Activated gamma-delta T cell (primary cell): ENCODE measurements around the gene GPX3.

Source experiments
- DNase-seq: peaks from one replicate; lab custom pipeline; 2025; lab: John Stamatoyannopoulos, UW

The GPX3 gene

DNA sequence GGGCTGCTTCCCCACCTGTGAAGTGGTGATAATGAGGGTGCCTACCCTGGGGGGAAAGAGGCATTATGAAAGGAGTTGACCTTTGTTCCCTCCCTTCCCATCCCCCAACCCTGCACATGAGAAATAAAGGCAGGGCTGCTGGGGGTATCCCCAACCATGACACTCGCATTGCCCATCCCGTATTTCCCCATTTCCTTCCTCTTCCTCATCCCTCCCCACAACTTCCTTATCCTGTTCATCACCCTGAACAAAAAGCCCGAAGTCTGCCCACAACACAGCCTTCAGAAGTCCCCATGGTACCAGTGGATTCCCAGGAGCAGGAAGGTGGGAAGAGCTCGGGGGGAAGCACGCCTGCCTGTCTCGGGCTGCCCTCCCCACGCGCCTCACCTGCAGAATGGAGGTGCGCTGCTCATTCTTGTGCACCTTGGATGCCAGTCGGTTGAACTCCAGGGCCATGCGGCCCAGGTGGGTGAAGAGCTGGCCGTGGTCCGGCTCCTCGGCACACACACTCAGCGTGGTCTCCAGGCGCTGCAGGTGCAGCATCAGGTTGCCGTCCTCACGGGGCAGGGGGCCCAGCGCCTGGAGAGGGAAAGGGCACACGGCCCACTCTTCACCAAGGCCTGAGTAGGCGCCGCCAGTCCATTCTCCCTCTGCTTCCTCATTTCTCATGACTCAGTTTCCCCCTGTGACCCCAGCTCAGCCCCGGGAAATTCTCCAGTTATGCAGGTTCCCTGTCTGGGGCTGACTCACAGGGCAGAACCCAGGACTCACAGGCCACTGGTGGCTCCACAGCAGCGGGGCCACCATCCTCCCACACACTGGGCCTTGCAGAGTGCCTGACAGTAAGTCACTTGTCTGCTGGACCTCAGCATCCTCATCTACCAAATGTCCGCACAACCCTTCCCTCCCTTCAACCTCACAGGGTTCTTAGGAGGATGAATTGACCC lies 36.3 kb downstream of the GPX3 start:
- DNase-seq = no peak

DNA sequence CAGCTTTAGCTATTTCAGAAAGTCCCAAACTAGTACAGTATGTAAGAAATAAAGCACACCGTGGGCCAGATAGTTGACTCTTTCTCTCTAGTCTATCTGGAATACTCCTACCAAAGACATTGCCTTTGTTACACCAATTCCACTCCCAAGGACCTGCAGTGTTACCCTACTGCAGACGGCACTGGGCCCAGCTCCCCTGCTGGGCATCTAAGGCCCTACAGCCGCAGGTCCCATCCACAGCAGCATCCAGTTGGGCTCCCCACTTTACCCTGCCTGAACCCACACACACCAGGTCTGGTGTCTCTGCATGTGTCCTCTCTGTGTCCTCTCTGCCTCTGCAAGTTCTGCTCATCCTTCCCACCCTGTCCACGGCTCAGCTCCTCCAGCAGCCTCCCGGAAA lies 37.9 kb downstream of the GPX3 start:
- no peak for DNase-seq

DNA sequence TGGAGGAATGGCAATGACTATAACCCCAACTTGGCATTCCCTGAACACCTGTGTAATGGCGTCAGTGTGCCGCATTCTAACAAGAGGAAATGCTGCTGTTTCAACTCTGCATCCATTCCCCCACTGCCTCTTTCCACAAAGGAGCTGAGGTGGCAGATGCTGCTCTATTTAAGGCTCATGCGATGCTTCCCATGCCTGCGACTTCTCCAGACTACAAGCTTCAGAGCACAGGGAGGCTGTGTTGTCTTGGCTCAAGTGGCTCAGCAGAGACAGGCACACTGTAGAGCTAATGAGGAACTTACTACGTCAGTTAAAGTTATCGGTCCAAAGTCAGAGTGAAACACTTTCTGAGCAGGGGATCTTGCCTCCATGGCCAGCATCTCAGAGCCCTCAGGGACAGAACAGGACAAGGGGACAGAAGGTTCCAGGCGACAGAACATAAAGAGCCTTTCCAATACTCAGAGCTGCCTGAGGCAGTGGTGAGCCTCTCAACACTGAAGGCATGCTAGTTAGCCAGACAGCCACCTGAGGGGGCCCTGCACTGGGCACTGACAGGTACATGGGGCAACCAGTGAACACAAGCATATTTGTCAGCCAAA lies 38.6 kb downstream of the GPX3 start:
- DNase-seq = no peak

DNA sequence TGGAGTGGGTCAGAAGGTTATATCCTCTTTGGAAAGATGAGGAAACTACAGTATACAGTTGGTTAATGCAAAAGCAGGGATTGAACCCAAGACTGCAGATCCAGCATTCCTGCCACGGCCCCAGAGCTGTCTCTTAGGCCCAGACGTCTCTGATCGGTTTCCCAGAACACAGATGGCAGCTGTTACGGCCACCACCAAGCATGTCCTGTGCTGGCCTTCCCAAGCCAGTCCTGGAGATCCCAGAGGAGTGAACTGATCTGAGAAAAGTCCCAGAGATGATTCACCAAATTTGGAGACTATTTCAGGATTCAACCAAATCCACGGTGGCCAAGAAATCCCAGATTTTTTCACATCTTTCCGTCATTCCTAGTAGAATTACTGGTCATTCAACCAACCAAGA lies 40.4 kb downstream of the GPX3 start:
- DNase-seq = no peak

DNA sequence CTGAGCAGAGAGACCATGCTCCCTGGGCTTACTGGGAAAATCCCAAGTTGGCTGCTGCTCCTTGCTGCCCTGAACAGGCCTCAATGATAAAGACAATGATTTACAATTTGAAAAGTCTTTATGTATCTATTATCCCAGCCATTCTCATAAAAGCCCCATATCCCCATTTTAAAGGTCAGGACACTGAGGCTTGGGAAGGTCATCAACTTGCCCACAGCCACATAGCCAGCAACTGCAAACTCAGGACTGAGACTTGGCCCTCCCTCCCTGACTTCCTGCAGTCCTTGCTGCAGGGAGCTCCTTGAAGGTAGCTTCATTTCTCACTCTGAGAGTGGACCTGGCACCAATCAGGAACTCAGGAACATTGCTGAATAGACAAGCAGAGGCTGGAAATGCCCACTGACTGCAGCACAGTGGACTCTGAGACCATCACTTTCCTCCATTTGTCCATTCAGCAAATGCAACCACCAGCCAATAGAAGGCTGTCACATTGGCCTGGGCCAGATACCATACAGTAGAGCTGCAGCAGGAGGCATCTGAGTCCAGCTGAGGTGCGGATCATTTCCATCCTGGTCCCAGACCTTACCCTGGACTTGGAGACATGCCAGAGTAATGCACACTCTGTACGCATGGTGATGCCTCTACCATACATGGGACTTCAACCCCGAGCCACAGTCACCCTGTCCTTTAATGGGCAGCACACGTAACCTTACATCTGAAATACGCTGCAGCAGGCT lies 42.2 kb downstream of the GPX3 start:
- no peak for DNase-seq

DNA sequence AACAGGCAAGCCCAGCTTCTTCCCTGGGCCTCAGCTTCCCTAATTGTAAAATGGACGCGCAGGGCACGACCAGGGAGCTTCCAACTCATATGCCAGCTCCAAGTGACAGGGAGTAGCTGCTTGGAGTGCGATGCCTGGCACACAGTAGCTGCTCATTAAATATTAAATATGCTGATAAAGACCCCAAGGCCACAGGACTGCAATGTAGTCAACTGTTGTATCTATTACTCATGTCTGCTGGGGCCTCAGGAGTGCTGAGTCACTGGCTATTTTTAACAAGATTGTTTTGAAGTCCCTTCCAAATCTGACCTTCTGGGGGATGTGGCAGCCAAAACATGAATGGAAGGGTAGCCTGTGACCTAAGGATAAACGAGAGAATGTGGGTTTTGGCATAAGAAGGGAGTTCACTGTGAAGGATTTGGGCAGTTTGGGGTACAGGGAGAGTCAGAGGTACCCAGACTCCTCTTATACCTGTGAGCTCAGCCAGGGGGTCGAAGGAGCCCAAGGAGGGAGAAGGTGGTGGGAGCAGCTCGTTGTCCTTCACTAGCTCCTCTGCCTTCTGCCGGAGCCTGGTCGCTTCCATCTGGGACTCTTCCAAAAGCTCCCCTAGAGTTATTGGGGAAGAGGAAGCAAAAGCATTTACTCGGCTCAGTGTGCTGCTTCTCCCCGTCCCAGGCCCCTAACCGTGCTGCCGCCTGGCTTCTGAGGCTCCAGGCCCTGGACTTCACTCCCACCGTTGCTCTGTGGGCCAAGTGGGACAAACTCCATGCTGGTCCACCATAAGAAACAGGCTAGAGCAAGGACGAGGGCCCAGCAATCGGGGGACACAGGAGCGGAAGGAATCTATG lies 43.0 kb downstream of the GPX3 start:
- DNase-seq = no peak

DNA sequence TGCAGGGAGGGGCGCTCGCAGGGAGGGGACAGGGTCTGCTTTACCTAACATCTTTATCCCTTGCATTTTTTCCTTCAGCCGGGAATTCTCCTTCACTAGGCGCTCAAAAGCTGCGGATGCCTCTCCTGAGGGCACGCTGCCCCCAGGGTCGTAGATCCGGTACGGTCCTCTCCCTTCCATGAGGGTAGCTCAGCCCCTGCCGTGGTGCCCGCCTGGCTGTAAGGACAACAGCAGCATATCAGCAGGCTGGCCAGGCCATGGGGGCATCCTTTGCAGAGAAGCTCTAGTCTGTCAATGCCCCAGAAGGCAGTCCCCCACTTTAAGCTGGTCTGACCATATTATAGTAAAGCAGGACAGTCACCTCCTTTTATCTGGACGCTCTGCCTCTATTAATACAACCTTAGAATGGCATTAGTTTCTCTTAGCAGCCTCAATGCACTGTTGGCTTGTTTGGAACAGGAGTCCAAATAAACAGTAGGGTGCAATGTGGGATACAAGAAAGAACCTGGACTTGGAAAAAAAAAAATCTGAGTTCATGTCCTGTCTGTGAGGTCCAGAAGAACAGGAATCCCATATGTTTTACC lies 44.6 kb downstream of the GPX3 start:
- no peak for DNase-seq

DNA sequence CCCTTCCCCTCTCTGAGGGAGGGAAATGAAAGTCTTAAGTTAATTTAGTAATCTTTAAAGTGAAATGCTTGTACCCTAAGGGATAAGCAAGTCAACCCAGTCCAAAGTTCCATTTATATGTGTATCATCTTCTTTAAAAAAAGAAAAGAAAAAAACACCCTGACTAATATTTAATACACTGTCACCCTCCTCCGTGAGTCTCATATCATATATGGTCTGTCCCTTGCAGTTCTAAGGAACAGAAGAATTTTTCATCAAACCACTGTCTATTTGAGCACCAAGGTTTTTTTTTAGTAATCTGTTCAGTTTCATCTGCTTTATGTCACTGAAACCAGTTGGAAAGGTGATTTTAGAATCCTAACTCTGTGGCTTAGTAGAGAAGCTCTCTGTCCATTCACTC lies 45.2 kb downstream of the GPX3 start:
- DNase-seq = no peak

DNA sequence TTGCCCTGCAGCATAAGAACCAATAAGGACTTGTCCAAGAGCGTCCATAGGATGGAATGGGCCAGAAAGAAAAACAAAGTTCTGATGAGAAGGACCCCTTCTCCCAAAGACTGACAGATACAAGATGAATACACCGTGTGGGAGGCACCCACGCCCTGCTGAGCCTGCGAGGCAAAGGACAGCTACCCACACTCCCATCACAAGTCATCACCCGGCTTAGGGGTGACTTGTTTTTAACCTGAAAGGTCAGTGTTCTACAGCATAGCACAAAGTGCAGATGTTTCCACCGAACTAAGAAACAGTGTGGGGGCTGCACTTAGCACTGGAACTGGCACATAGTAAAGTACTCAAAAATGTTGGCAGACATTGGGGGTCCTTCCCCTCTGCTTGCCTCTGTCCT lies 46.5 kb downstream of the GPX3 start:
- DNase-seq = no peak

DNA sequence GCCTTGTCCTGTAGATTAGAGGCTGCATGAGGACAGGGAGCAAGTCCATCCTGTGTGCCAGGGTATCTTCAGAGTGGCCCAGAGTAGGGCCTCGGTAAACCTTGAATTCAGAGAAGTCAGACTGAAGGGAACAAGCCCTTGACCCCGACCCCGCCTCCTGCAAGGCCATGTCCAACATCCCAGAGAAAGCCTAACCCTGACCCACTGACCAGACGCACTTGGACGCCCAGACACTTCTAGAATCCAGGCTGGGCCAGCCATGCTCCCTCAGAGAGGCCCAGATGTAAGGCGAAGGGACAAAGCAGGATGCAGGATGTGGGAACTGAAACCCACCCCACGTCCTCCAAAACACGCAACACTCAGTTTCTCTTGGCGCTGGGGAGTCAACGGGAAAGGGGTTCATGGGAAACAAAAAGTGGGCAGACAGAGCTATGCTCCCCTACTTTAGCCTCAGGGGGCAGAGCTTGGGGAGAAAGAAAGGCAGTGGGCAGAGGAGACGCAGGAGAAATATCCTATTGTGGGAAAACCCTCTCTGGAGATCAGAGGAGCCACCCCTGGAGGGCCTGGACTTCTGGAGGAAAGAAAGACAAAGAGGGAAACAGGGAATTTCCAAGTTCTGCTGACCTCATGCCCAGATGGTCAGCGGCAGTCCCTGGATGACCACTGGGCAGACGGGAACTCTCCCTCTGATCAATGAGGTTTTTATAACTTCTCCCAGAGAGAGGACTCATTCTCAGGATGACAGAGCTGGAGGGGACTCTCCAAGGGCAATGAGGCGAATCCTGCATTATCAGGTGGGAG lies 47.4 kb downstream of the GPX3 start:
- DNase-seq = no peak

DNA sequence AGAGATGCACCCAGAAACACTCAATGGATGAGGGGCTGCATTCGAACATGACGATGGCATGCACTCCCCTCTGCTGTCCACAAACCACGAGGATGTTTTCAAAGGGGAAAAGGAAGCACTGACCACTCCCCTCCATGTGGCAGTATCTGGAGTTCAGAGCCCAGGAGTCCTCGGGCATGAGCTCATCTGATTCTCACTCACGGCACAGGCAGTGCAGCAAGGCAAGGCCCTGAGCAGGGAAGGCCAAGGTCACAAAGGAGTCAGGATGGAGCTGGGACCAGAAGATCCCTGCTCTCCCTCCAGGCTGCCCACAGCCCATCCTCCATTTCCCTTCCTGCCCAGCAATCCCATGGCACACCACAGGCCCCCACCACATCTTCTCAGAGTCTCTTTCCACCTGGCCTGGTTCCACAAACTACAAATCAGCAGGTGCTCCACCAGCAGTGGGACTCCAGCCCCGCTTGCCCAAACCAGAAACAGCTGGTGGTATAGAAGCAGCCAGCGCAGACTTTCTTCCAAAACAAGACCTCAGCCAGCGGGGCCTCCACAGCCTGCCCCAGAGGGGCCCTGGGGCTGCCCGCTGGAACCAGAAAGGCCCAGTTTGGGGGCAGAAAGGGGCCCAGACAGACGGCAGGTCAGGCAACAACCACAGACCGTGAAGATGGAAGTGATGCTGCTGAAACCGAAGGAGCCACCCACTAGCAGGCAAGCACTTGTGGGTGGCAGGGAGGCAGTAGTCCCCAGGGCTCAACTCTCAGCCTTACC lies 48.2 kb downstream of the GPX3 start:
- DNase-seq = no peak

DNA sequence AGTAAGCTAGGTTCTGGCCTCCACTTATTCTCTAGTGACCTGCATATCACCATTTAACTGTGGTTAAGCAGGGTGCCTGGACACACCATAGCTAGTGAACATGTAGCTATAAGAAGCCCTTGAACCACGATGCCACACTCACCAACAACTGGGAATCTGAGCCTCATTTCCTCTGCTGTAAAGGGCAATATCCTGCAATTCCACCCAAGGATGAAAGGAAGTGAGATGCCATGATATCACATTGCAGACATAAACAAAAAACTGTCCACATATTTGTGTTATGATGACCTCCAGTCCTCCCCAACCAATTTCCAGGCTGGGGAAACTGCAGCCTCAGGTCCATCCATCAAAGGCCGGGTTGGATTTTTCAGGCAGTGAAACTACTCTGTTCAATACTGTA lies 50.1 kb downstream of the GPX3 start:
- no peak for DNase-seq

DNA sequence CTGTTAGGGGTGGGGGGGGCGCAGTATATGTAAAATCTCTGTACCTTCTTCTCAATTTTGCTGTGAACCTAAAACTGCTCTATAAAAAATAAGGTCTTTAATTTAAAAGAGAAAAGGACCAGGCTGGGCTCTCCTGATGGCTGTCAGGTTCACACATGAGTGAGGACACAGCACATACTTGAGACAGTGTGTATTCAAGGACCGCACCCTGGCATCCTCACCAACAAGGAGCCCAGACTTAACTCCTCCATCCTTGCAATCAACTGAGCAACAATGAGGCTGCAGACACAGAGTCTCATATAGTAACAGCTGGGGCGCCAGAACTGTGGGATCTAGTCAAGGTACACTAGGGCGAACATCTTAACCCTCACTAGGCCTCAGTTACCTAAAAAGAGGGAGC lies 50.6 kb downstream of the GPX3 start:
- DNase-seq = no peak

DNA sequence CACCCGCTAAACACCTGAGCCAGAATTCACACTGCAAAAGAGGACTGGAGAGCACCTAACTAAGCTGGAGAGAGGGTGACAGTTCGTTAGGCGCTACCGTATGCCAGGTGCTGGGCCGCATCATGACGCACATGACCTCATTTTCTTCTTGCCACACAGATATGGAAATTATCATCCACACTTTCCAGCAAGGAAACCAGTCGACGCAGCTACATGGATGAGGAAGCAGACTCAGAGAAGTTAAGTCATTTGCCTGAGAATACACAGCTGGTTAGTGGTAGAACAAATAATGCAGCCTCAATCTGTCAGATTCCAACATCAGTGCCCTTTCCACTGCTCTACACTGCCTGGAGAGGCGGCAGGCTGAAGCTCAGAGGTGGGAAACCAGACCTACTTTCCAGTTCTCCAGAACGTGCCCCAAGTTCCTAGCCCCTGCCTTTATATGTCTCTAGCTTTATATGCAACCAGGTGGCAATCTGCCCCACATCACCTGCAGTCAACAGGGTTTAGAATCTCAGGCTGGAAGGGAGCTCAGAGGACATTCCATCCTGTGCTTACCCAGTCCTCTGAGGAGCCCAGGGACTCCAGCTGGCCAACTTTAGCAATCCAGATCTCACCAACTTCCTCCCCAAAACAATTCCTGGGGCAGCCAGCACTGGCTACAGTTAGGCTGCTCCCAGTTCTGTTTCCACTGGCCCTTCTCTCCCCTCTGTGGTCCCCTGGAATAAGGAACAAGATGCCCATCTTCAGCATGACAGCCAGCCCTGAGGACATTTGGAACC lies 51.6 kb downstream of the GPX3 start:
- no peak for DNase-seq

DNA sequence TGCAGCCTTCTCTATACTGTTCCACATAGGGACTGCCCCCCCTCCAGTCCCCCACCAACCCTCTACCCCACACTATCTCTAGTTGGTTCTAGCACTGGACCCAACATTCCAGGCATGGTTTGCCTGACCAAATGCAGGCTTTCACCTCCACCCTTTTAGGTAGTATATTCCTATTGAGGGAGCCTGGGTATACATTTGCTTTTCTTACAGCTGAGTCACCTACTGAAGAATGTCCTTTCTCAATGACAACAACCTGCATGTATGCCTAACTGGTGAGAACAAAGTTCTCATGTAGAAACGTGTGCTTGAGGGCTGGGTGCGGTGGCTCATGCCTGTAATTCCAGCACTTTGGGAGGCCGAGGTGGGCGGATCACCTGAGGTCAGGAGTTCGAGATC lies 52.2 kb downstream of the GPX3 start:
- DNase-seq = no peak

DNA sequence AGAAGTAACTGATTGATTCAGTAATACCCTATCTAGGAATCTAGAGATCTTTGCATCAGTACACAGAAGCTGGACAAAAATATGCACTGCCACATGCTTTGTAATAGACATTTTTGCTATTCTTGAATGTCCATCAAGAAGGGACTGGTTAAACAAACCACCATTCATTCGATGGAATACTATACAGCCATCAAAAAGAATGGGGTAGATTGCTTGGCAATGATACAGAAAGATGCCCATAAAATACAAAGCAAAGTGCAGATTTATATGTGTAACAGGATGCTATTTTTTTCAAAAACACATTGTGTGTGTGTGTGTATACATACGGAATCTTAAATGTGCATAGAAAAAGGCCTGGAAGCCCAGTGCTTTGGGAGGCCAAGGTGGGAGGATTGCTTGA lies 52.9 kb downstream of the GPX3 start:
- no peak for DNase-seq

DNA sequence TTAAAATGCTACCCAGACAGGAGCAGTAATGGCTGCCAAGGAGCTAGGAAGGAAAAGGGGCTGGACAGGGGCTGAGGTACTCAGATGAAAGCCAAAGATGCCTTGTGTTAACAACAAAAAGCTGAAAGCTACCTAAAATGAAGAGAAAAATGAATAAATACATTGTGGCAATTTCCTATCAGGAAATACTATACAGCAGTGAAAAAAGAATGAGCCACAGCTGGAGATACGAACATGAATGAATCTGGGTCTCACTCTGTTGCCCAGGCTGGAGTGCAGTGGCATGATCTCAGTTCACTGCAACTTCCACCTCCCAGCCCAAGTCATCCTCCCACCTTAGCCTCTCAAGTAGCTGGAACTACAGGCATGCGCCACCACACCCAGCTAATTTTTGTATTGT lies 54.2 kb downstream of the GPX3 start:
- DNase-seq = no peak

DNA sequence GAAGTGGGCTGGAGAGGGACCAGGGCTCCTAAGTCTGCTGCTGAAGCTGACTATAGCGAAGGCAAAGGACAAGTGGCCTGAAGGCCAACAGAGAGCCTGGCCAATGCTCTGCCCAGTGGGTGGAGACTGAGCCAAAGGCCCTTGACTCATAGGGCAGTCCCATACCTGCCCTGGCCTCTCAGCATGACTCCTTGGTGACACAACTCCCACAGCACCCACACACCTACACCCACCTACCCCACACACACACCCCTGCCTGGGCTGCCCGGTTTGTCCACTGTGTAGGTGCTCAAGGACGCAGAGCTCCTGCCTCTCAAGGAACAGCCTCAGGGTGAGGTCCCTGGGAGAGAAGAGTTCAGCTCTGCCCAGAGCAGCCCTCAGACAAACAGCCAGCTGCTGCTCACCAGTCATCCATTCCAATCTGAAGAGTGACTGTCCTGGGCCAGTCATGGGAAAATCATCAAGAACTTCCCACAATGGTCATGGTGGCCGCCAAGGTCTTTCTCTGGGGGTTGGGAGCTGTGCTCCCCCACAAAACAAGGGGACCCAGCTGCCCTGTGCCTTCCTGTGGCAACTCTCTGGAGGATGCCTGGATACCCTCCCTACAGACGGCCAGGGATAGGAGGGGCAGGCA lies 55.4 kb downstream of the GPX3 start:
- no peak for DNase-seq

DNA sequence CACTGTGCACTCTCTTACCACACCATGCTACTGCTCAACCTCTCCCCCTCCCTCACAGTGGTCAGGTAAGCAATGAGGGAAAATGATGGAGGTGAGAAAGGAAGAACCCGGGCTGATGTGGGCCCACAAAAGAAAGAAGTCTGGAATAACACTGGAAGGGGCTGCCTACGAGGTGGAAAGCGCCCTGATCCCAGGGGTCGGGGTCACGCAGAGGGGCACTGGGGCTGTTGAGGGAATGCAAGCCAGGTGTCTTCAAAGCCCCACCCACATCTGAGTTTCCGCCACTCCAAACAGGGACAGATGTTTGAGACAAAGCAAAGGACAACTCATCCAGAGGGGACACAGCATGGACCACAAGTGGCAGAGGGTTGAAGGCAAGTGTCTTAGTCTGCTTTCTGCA lies 56.2 kb downstream of the GPX3 start:
- DNase-seq = no peak
